HK-2 (cell line): ENCODE results near the gene KLF4.
A peak's percentile ranks its signal among the peaks of the same experiment; 100 is the strongest.

Experiments
- DNase-seq: peaks from one replicate; pipeline ENCODE4 v3.0.0-alpha.2; 2018; ENCODE audit not compliant: unreplicated experiment

The KLF4 gene

DNA sequence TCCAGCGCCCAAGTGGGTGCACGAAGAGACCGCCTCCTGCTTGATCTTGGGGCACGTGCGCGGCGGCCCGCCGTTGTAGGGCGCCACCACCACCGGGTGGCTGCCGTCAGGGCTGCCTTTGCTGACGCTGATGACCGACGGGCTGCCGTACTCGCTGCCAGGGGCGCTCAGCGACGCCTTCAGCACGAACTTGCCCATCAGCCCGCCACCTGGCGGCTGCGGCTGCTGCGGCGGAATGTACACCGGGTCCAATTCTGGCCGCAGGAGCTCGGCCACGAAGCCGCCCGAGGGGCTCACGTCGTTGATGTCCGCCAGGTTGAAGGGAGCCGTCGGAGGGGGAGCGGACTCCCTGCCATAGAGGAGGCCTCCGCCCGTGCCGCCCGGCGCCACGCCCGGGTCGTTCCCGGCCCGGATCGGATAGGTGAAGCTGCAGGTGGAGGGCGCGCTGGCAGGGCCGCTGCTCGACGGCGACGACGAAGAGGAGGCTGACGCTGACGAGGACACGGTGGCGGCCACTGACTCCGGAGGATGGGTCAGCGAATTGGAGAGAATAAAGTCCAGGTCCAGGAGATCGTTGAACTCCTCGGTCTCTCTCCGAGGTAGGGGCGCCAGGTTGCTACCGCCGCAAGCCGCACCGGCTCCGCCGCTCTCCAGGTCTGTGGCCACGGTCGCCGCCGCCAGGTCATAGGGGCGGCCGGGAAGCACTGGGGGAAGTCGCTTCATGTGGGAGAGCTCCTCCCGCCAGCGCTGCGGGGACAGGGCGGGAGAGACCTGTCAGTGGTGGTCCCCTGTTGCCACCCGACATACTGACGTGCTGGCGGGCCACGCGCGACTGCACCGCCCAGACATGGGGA is 1.8 kb downstream of the KLF4 start:
- no peak for DNase-seq

DNA sequence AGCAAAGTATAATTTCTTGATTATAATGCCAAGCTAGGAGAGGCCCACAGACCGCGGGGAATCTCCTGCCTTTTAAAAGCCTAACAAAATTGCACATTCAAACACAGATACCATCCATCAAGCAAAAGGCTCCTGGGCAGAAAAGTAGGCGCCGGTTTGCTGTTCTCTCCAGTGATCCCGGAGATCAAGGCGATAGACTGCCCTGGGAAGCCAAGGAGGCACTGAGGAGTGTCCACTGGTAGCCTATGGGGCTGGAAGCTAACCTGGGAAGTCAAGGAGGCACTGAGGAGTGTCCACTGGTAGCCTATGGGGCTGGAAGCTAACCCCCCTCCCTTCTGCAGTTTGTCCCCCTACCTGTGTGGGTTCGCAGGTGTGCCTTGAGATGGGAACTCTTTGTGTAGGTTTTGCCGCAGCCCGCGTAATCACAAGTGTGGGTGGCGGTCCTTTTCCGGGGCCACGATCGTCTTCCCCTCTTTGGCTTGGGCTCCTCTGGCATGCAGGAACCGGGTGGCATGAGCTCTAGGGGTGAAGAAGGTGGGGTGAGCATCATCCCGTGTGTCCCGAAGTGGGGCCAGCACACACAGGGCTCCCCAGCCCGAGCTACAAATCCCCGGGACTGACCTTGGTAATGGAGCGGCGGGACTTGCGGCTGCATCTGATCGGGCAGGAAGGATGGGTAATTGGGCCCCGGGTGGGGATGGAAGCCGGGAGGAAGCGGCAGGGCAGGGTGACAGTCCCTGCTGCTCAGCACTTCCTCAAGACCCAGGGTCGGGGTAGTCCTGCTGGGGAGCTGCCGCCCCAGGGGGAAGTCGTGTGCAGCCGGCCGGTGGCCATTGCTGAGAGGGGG is 2.7 kb downstream of the KLF4 start:
- DNase-seq = no peak

DNA sequence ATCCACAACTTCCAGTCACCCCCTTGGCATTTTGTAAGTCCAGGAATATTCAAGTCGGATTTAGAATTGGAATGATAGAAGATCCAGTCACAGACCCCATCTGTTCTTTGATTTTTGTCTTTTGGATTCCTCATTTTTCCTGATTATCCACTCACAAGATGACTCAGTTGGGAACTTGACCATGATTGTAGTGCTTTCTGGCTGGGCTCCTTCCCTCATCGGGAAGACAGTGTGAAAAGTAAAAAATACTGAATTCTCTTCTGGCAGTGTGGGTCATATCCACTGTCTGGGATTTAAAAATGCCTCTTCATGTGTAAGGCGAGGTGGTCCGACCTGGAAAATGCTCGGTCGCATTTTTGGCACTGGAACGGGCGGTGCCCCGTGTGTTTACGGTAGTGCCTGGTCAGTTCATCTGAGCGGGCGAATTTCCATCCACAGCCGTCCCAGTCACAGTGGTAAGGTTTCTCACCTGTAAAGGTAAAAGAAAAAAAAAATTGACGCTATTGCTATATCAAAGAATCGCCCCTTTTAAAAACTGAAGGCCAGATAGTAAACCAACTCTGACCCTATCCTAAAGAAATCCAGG is 4.0 kb downstream of the KLF4 start:
- DNase-seq = no peak

GRCh38 chr9:107484117-107484723 is 5.3 kb downstream of the KLF4 start:
- DNase-seq = no peak

DNA sequence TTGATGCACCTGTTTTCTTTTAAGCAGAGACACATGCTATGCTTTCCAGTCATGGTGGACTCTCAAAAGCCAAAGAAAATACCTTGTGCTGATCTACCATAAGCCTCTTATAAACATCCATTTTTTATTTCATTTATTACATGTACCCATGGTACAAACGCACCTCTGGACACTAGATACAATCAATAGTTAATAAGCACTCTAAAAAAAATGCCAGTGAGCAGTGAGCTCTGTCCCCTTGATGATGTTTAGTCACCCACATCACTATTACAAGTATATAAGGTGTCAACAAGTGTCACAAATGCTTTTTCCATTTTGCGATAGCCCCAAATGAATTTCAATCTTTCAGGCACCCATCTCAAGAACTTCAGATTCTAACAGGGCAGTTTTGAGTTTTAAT is 5.9 kb downstream of the KLF4 start:
- DNase-seq = no peak

- no peak for DNase-seq
Measured at GRCh38 chr9:107481035-107481434, 8.5 kb downstream of the KLF4 start.

DNA sequence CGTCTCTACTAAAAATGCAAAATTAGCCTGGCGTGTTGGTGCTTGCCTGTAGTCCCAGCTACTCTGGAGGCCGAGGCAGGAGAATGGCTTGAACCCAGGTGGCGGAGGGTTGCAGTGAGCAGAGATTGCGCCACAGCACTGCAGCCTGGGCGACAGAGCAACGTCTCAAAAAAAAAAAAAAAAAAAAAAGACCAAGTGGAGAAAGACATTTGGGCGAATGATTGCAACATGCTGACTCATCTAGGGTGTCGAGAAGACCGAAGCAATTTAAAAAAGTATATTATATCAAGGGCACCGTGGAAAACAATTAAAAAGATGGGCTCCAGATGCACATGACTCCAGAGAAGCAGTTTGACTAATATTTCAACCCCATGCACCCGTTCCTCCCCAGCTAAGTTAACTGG is 9.2 kb downstream of the KLF4 start:
- no peak for DNase-seq

DNA sequence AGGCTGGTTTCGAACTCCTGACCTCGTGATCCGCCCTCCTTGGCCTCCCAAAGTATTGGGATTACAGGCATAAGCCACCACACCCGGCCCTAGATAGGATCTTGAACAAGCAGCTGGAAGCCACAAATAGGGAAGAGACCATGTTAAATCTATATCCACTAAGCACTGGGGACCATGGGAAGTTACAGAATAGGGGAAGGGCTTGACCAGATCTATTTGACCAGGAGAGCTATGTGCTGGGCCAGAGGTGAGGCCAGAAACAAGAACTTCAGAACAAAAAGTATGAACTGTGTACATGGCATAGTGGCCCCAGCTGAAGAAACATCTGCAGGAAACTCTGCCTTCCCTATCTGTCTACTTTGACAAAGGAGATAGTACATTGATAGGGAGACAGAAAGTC is 10.8 kb downstream of the KLF4 start:
- DNase-seq = no peak

GRCh38 chr9:107474124-107474523 is 15.4 kb downstream of the KLF4 start:
- DNase-seq = no peak

GRCh38 chr9:107472581-107473340 is 16.8 kb downstream of the KLF4 start:
- no peak for DNase-seq

GRCh38 chr9:107471552-107471951 is 18.0 kb downstream of the KLF4 start:
- no peak for DNase-seq

- DNase-seq = no peak
Measured at GRCh38 chr9:107467416-107467815, 22.2 kb downstream of the KLF4 start.

- no peak for DNase-seq
Measured at GRCh38 chr9:107466826-107467225, 22.7 kb downstream of the KLF4 start.

DNA sequence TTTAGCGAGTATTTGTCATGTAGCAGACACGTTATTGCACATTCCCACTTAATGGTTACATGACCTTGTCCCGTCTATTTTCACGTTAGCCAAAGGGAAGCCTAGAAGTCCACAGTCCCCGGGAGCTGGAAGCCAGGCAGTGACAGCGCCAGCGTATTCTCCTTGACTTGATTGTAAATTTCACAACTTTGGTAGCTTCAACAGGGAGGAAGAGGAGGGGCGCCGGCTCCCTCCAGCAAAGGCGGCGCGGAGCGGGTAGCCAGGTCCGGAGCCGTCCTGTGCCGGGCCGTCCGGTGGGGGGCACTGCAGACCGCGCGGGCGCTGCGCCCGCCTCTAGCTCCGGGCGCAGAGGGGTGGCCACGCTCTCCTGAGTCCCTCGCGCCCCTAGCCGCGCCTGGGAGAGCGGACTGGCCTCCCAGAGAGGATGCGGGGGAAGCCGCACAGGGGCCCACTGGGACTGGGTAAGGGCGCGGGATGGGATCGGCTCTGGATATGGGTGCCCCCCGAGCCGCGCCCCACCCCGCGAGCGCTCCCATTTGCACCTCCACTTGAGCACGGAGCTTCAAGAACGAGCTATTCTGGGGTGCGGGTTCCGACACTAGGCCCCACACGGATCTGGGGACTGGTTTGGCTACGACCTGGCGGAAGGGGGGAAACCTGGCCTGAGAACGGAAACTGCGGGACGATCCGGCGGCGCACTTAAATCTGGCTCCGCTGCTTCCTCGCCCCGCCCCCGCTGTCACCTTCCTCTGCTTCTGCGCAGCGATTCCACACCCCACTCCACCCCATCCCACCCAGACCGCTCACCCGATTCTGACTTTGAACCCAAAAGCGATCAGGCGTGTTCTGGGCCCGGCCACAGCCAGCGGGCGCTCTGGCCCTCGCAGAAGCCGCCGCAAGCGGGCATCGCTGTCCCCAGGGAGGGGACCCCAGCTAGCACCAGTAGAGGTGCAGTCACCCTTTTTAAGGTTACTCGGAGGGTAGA is 23.8 kb downstream of the KLF4 start:
- DNase-seq = peak; percentile 16

DNA sequence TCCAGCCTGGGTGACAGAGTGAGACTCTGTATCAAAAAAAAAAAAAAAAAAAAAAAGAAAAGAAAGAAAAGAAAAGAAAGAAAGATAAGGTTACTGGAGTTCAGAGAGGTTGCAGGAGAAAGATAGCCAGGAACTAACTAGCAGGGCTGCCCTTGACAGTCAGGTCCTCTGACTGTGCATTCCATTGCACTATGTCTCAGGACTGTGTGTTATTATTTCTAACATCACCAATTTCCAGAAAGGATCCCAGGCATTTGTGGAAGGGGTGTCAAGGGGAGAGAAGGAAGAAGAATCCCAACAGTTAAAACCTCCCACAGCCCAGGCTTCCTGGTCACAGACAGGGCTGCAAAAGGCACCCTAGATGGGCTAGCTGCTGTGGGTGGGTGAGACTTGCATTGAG is 25.1 kb downstream of the KLF4 start:
- DNase-seq = no peak

- DNase-seq = no peak
Measured at GRCh38 chr9:107462691-107463090, 26.9 kb downstream of the KLF4 start.

DNA sequence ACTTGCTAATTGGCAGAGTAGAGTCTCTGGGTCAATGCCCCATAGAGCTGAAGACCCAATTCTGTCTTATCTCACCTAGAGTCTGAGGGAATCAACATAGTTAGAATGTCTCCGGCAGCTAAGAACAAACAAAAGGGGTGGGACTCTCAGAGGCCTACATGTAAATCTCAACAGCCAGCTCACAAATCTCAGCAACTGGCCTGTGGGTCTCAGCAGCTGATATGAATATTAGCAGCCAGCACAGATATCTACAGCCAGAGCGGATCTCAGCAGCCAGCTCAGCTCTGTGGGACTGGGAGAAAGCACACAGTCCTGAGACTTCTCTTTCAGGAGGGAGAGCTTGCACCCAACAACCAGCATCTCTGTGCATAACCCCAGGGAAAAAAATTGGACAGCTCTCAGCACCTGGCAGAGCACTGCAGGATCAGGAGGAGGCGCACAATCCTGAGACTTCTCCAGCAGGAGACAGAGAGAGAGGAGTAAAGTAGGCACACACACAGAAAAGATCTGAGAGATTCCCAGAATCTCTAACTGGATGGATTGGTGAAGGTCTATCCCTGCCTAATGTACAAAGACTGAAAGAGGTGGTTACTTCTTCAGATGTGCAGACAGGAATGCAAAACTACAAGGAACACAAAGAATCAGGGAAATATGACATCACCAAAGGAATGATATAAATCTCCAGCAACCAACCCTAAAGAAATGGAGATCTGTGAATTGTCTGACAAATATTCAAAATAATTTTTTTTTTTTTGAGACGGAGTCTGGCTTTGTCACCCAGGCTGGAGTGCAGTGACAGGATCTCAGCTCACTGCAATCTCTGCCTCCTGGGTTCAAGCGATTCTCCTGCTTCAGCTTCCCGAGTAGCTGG is 29.2 kb downstream of the KLF4 start:
- no peak for DNase-seq

DNA sequence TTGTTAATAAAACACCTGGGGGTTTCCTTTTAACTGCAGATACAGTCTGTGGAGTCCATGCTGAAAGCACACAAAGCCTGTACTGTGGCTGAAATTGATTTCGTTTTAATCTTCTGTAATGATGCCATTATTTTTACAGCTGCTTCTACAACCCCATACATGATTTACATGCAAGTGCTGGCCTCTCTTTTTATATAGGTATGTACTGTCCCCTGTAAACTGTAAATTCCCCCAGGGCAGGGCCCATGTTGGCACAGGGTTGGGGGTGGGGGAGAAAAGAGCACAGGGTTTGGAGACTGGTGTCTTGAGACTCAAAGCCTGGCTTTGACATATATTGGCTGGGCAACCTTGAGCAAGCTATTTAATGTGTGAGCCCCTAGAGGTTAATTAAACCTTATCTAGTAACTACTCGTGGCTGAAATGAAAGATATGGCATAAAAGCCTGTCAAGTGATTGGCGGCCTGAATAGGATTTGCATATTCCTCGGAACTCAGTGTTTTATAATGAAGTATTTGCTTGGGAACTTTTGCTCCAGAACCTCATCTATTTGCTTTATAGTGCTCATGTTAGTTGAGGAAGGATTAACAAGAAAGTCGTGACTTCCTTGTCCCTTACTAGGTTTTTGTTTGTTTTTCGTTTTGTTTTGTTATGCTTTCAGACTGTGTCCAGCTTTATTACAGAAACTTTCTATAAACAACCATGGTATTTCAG is 34.0 kb downstream of the KLF4 start:
- no peak for DNase-seq

- DNase-seq = no peak
Measured at GRCh38 chr9:107453479-107453878, 36.1 kb downstream of the KLF4 start.
